Esophagus (tissue), 2 donors: ENCODE data around the gene TNFRSF12A. TPM values are rescaled to one million over a fixed set of nuclear protein-coding genes. Genes with fewer than 3 reads are reported as not detected.
"Not testable (repeated sequence)": the region's sequence is repeated elsewhere in the genome, so short reads cannot be mapped to it uniquely, and the experiment has no call there.

Source experiments
- H3K27ac ChIP-seq, 2 donors: one replicate each; pipeline ENCODE4 v1.5.1; 2013; ENCODE audit warnings: low read depth in 2 of 2, mild to moderate bottlenecking in 2 of 2, inconsistent platforms in 1 of 2, low read length in 1 of 2, moderate library complexity in 1 of 2
- H3K27me3 ChIP-seq, 2 donors: one replicate each; pipeline ENCODE4 v1.6.1; 2013; ENCODE audit warnings: low read length in 2 of 2, control low read depth in 1 of 2, mild to moderate bottlenecking in 1 of 2; ENCODE audit not compliant: insufficient read depth in 2 of 2, control insufficient read depth in 1 of 2
- H3K36me3 ChIP-seq, 2 donors: one replicate each; pipeline ENCODE4 v1.6.1; 2013; ENCODE audit warnings: low read length in 1 of 2; ENCODE audit not compliant: control insufficient read depth in 2 of 2, insufficient read depth in 2 of 2
- H3K4me1 ChIP-seq, 2 donors: one replicate each; pipeline ENCODE4 v1.6.1; 2013; ENCODE audit warnings: low read length in 1 of 2; ENCODE audit not compliant: control insufficient read depth in 2 of 2, insufficient read depth in 2 of 2
- H3K4me3 ChIP-seq, 2 donors: one replicate each; pipeline ENCODE4 v1.5.1; 2013; ENCODE audit warnings: low read length in 2 of 2, mild to moderate bottlenecking in 2 of 2, low read depth in 1 of 2, moderate library complexity in 1 of 2
- H3K9me3 ChIP-seq, 2 donors: one replicate each; pipeline ENCODE4 v1.6.1; 2013; ENCODE audit warnings: mild to moderate bottlenecking in 2 of 2, low read depth in 1 of 2, low read length in 1 of 2, moderate library complexity in 1 of 2; ENCODE audit not compliant: control insufficient read depth in 2 of 2, insufficient read depth in 1 of 2
- WGBS, 2 donors: extraction: QIAGEN DNeasy Blood & Tissue Kit; methylation state at CpG; one replicate each; pipeline ENCODE4 v1.1.7; 2013; 5-methylcytosine and 5-hydroxymethylcytosine counted together
- polyA plus RNA-seq, 2 donors: library from polyadenylated mRNA; stranded (reverse); fragments of 200-250 nt; gene quantifications; one replicate each; pipeline ENCODE4 v1.2.3, GENCODE V29; 2013
- donor health status: healthy with polysubstance abuse.
- donor health status: Bipolar disorder and iron deficiency.

TNFRSF12A gene
- polyA plus RNA-seq, 2 donors: 16.6 to 21.1 TPM

GRCh38 chr16:3060339-3061127 is 40.4 kb downstream of the TNFRSF12A start:
- WGBS, 2 donors: 75 to 76% methylated on average over 14 of the region's 14 CpGs
- H3K27ac ChIP-seq: no peak overlapping the region

GRCh38 chr16:3062553-3062952 is 42.4 kb downstream of the TNFRSF12A start:
- H3K9me3 ChIP-seq: no peaks in the 10 kb centered on the region
- H3K36me3 ChIP-seq: no peaks in the 10 kb centered on the region
- no peaks in the 10 kb centered on the region for H3K27me3 ChIP-seq
- peaks cover 4 to 14% of the 10 kb centered on the region in 2 donors for H3K4me1 ChIP-seq
- WGBS, 2 donors: 86 to 89% methylated on average over 6 of the region's 6 CpGs
- no peak overlapping the region for H3K27ac ChIP-seq
- H3K4me3 ChIP-seq: no peak overlapping the region

More at GRCh38 chr16:3060339-3061127, 40.4 kb downstream of the TNFRSF12A start:
- peaks cover 8 to 14% of the 10 kb centered on the region in 2 donors for H3K4me1 ChIP-seq
- no peaks in the 10 kb centered on the region for H3K36me3 ChIP-seq
- H3K9me3 ChIP-seq: no peaks in the 10 kb centered on the region
- no peak overlapping the region for H3K4me3 ChIP-seq
- no peaks in the 10 kb centered on the region for H3K27me3 ChIP-seq

- no peaks in the 10 kb centered on the region for H3K9me3 ChIP-seq
- H3K4me3 ChIP-seq: no peak overlapping the region
- H3K27ac ChIP-seq: no peak overlapping the region
- H3K27me3 ChIP-seq: no peaks in the 10 kb centered on the region
- H3K36me3 ChIP-seq: no peaks in the 10 kb centered on the region
- 92 to 94% methylated on average over 8 of the region's 8 CpGs for WGBS, 2 donors
- peaks cover 10 to 11% of the 10 kb centered on the region in 2 donors for H3K4me1 ChIP-seq
These were observed 43.6 kb downstream of the TNFRSF12A start for GRCh38 chr16:3063625-3064386.

- no peaks in the 10 kb centered on the region for H3K27me3 ChIP-seq
- no peaks in the 10 kb centered on the region for H3K9me3 ChIP-seq
- peak within 1 kb of the TSS; percentile 34 to 46 for H3K4me3 ChIP-seq
- H3K36me3 ChIP-seq: no peaks in the 10 kb centered on the region
- peaks cover 4 to 10% of the 10 kb centered on the region in 2 donors for H3K4me1 ChIP-seq
- WGBS, 2 donors: 27 to 40% methylated on average over 12 to 13 of the region's 13 CpGs
- H3K27ac ChIP-seq: peak within 1 kb of the TSS; percentile 45 to 54
These were observed 45.0 kb downstream of the TNFRSF12A start, which contains the start of gene IL32 for GRCh38 chr16:3065069-3065741. Gene IL32 (plus strand): TSS chr16:3065640. CDS start chr16:3065812, 172 bp downstream.

GRCh38 chr16:3065742-3066439 is 45.7 kb downstream of the TNFRSF12A start:
- no peaks in the 10 kb centered on the region for H3K27me3 ChIP-seq
- no peaks in the 10 kb centered on the region for H3K9me3 ChIP-seq
- 51 to 56% methylated on average over 25 to 26 of the region's 26 CpGs for WGBS, 2 donors
- peak overlapping the region; percentile 45 to 54 for H3K27ac ChIP-seq
- peaks cover 4 to 10% of the 10 kb centered on the region in 2 donors for H3K4me1 ChIP-seq
- H3K36me3 ChIP-seq: no peaks in the 10 kb centered on the region
- H3K4me3 ChIP-seq: peak overlapping the region; percentile 34 to 46

- Histone ChIP-seq H3K27me3 (no peaks in the 10 kb centered on the region), H3K4me1 (peaks cover 4 to 10% of the 10 kb centered on the region in 2 donors), H3K27ac (no peak overlapping the region), H3K36me3 (no peaks in the 10 kb centered on the region), H3K4me3 (peak overlapping the region; percentile 34 to 46), H3K9me3 (no peaks in the 10 kb centered on the region)
- WGBS, 2 donors: 79 to 85% methylated on average over 7 of the region's 7 CpGs
These were observed 46.2 kb downstream of the TNFRSF12A start for GRCh38 chr16:3066440-3066748.

GRCh38 chr16:3068487-3068886 is 48.3 kb downstream of the TNFRSF12A start:
- WGBS, 2 donors: 46 to 61% methylated on average over 4 of the region's 4 CpGs
- no peak overlapping the region for H3K4me3 ChIP-seq
- H3K27ac ChIP-seq: no peak overlapping the region
- H3K4me1 ChIP-seq: peaks cover 4 to 10% of the 10 kb centered on the region in 2 donors
- no peaks in the 10 kb centered on the region for H3K27me3 ChIP-seq
- H3K36me3 ChIP-seq: no peaks in the 10 kb centered on the region
- H3K9me3 ChIP-seq: no peaks in the 10 kb centered on the region

GRCh38 chr16:3069146-3069545 is 49.0 kb downstream of the TNFRSF12A start:
- H3K36me3 ChIP-seq, H3K4me3 ChIP-seq, H3K27ac ChIP-seq, H3K27me3 ChIP-seq, H3K9me3 ChIP-seq: not testable (repeated sequence)
- peaks cover 10% of the 10 kb centered on the region in 2 donors for H3K4me1 ChIP-seq
- WGBS, 2 donors: 85% methylated on average over 10 of the region's 11 CpGs

- H3K36me3 ChIP-seq: no peaks in the 10 kb centered on the region
- no peak overlapping the region for H3K27ac ChIP-seq
- H3K4me1 ChIP-seq: peaks cover 6 to 9% of the 10 kb centered on the region in 2 donors
- no peaks in the 10 kb centered on the region for H3K27me3 ChIP-seq
- WGBS, 2 donors: 89 to 90% methylated on average over 9 of the region's 9 CpGs
- no peak overlapping the region for H3K4me3 ChIP-seq
- H3K9me3 ChIP-seq: peaks cover 0 to 3% of the 10 kb centered on the region in 2 donors
These were observed 50.5 kb downstream of the TNFRSF12A start for GRCh38 chr16:3070608-3071111.
